GM13976 (cell line): Measurements from ENCODE around the gene COMMD6.

Source experiments
- DNase-seq: peaks from one replicate; pipeline ENCODE4 v3.0.0; 2012; ENCODE audit warnings: low spot score
- in situ Hi-C: fragments of 300-500 bp; cut with MboI; formaldehyde crosslinking; loops from one replicate; pipeline ENCODE4 v1.12.0; 2022; ENCODE audit warnings: low sequenced_read_pairs, mixed read lengths, inconsistent platforms; ENCODE audit not compliant: unreplicated experiment
- TF ChIP-seq, protein P1 (sequence below): IDR thresholded peaks from 2 replicates; pipeline ENCODE4 v1.5.1; 2012; ENCODE audit warnings: borderline replicate concordance, mild to moderate bottlenecking; ENCODE audit not compliant: insufficient read depth; ENCODE audit errors: extremely low read depth, missing control alignments, control extremely low read depth

The COMMD6 gene

DNA sequence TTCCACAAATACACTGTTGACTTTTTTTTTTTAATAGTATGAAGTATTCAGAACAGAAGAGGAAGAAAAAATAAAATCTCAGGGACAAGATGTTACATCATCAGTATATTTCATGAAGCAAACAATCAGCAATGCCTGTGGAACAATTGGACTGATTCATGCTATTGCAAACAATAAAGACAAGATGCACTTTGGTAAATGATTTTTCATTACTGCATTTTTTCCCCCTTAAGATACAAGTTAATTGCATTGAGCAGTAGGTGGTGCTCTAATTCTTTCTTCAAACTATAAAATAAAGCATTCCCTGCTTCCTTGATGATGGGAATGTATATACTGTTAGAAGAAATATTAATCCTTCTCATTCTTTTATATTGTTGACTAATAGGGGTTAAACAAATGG is 29.0 kb upstream of the COMMD6 start:
- TF ChIP-seq, protein P1, sequence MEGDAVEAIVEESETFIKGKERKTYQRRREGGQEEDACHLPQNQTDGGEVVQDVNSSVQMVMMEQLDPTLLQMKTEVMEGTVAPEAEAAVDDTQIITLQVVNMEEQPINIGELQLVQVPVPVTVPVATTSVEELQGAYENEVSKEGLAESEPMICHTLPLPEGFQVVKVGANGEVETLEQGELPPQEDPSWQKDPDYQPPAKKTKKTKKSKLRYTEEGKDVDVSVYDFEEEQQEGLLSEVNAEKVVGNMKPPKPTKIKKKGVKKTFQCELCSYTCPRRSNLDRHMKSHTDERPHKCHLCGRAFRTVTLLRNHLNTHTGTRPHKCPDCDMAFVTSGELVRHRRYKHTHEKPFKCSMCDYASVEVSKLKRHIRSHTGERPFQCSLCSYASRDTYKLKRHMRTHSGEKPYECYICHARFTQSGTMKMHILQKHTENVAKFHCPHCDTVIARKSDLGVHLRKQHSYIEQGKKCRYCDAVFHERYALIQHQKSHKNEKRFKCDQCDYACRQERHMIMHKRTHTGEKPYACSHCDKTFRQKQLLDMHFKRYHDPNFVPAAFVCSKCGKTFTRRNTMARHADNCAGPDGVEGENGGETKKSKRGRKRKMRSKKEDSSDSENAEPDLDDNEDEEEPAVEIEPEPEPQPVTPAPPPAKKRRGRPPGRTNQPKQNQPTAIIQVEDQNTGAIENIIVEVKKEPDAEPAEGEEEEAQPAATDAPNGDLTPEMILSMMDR = peak; percentile 45
- in situ Hi-C loops = no loop called here
- no peak for DNase-seq

DNA sequence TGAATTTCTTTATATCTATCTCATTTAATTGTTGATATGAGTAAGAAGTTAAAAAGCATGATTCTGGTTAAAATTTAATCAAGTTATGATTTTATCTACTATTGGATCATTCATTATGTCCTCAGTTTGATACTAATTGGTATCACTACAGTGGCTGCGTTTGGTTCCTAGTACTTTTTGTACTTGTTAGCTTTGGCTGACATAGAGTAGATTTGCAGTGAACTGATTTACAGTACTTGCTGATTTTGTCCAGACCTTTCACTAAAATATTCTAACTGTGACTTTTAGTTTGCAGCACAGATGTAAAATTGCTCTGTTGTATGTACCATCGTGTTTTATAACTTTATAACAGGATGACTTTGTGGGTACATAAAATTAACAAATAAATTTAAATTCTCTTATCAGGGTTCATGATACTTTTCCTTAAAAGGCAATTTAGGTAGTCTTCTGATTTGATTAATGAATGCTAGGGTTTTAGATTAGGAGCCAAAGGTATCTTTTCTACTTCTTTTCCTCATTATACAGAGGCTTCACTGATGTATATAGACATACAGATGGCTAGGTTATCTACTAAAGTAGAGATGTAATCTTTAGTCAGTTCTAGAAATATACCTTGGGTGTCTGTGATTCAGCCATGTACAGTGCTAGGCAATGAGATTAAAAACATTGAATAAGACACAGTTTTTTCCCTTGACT is 20.7 kb upstream of the COMMD6 start:
- in situ Hi-C loops = no loop called here
- DNase-seq = no peak
- TF ChIP-seq, protein P1 = no peak

GRCh38 chr13:75556961-75557360 is 19.3 kb upstream of the COMMD6 start:
- in situ Hi-C loops = no loop called here
- DNase-seq = no peak
- TF ChIP-seq, protein P1 = no peak

- TF ChIP-seq, protein P1 = no peak
- no peak for DNase-seq
- in situ Hi-C loops = no loop called here
Measured at GRCh38 chr13:75555836-75556235, 18.2 kb upstream of the COMMD6 start.

- in situ Hi-C loops = no loop called here
- TF ChIP-seq, protein P1 = no peak
- DNase-seq = no peak
Measured at GRCh38 chr13:75554981-75555380, 17.3 kb upstream of the COMMD6 start.

DNA sequence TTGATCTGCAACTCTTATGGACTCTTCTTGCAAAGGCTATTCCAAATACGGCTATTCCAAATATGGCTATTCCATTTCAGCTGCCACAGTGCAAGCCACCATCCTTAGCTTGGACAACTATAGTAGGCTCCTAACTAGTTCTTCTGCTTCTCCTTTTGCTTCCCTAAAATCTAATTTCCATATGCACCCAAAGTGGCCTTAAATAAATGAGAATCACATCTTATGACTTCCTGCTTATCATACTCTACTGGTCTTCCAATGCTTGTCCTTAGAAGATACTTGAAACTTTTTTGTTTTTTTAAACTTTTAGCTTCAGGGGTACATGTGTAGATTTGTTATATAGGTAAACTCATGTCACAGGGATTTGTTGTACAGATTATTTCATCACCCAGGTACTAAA is 16.8 kb upstream of the COMMD6 start:
- TF ChIP-seq, protein P1 = no peak
- in situ Hi-C loops = no loop called here
- no peak for DNase-seq
